HL-60/S4 treated with retinoic acid at 250 ng/mL for 4 days and 3 days (cell line): Measurements from ENCODE around the gene PSAT1.

Experiments
- in situ Hi-C: fragments of 300-500 bp; cut with MboI; formaldehyde crosslinking; loops from 2 replicates; pipeline ENCODE4 v1.7.0; 2022; ENCODE audit warnings: low sequenced_read_pairs

PSAT1 gene

DNA sequence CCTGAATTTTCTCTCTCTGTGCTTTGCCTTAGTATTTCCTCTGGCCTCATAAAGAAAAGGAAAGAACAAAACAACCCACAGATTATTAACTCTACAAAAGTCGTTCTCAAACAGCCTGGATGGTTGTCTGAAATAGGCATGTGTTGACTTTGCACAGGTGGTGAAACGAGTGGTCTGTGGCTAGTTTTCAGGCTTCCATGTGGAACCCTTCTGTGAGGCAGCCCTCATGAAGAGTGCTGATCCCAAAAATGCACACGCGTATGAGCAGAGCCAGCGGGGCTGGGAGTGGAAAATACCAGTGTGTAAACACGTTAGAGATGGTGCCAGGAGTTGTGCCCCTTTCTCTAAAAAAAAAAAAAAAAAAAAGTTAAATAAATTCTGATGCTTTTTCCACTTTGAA is 4.9 kb upstream of the PSAT1 start:
- in situ Hi-C loops, result no loop called here

DNA sequence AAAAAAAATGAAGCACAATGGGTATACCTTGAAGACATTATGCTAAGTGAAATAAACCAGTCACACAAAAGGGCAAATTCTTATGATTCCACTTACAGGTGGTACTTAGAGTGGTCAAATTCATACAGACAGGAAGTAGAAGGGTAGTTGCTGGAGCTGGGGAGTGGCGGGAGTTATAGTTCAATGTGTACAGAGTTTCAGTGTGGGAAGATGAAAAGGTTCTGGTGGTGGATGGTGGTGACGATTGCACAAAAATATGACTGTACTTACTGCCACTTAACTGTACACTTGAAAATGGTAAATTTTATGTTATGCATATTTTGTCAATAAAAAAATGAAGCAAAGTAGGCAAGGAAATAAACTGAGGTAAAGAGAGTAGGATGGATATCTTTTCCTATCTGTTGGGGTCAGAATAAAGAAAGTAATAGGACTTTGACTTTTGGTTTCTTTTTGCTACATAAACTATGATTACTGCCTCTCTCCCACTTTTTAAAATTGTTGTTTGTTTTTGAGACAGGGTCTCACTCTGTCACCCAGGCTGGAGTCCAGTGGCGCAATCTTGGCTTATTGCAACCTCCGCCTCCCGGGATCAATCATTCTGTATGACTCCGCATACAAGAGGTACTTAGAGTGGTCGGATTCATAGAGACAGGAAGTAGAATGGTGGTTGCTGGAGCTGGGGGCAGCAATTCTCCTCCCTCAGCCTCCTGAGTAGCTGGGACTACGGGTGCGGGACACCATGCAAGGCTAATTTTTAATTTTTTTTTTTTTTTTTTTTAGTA is 4.0 kb upstream of the PSAT1 start:
- in situ Hi-C loops, result no loop called here

DNA sequence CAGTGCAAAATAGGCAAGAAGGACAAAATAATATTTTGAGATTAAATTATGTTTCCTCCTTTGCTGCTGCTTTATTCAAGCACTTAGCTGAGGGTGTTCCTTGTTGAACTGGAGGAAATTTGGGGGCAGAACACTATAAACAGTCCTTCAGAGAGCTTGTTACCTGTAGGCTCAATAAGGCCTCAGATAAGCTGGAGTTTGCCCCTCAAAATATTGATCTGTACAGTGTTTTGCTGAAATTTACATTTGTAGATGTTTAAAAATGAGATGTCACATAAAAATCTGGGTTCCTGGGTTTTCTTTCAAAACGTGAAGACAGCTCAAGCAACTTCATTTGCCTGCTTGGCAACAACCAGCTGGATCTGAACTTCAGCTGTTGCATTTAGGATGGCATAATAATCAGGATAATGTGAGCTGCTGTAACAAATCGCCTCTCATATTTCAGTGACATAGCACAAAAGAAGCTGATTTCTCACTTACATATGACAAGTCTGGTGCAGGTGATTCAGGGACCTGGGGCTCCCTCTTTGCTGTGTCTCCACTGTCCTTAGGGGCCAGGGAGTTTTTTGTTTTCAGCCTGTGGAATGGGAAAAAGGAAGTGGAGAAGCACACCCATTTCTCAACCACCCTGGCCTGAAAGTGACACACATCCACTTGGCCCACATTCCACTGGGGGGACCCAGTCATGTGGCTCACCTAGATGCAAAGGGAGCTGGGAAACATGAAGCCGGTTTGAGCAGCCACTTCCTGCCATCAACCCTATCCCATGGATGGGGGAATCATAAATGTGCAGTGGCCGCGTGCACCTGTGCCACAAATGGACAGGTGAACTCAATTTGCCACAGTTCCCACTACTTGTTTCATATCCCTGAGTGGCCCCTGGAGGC is 2.4 kb upstream of the PSAT1 start:
- in situ Hi-C loops, result no loop called here

DNA sequence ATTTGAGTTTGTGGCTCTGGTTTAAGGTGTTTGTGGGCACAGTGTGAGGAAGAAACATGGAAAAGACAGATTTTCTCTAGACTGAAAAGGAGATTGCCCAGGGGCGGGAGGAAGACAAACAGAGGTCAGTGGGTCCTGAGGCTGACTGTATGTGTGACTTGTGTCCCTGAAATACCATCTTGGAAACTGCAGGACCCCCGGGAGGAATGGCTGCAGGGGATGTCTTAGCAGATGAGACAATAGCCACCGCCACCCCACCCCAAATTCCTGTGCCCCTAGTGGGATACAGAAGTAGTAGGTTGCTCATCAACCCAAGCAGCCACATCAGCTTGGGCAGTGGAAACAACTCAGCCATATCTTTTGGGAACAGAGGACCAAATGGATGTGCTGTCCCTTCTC is 1.7 kb upstream of the PSAT1 start:
- in situ Hi-C loops, result no loop called here

DNA sequence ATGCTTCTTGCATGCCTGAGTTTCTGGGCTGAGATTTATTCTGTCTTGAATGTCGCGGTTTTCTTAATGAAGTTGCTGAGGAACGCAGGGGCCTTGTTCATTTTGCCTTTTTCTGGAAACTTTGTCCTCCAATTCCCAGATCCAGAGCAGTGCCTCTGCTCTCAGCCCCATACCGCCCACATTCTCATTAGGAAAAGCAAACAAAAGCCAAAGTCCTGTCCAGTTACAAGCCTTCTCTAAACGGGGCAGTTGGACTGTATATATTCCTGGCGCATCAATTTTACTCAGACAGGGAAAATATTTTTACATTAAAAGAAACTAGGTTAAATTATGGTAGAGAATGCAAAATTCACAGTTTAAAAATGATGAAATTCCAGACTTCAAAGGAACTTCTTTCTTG is 1.2 kb upstream of the PSAT1 start:
- in situ Hi-C loops, result no loop called here

DNA sequence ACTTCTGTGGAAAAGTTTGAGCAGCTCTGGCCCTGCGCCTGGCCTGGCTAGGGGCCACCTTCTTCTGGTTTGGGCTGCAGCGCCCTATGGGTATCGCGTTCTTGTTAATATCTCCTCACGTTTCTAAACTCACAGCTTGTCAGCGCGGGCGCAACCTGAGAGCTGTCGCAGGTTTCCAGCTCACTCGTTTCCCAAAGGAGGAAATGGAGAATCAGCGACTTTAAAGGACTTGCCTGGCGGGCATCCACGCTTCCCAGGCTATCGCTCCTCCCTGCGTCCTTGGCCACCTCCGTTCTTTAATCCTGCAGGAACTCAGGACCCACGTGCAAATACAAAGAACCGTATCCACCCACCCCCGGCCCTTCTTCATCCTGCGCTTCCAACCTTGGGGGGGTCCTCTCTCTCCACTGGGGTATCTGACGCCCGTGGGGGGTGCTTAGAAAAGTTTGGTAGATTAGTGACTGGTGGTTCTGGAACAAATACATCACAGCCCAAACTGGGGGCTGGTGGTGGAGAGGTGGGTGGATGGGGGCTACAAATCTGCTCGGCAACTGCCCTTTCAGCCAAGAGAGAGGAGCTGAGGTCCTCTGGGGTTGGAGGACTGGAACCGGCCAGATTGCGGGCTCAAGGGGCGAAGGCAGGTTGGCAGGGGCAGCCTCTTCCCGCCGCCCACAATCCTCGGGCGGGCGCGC is 578 bp upstream of the PSAT1 start:
- in situ Hi-C loops, result no loop called here

DNA sequence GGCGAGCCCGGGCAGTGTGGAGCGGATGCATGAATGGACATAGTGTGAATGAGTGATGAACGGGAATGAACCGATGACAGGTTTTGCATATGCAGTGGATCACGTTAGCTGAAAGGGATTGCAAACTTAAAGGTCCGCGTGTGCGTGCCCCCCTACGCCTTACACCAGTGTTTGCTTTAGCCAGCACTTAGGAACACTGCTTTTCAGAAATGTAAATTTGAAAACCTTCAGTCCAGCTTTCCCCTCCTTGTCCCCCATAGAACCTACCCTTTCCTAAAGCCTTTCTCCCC is 692 bp downstream of the PSAT1 start:
- in situ Hi-C loops, result no loop called here

DNA sequence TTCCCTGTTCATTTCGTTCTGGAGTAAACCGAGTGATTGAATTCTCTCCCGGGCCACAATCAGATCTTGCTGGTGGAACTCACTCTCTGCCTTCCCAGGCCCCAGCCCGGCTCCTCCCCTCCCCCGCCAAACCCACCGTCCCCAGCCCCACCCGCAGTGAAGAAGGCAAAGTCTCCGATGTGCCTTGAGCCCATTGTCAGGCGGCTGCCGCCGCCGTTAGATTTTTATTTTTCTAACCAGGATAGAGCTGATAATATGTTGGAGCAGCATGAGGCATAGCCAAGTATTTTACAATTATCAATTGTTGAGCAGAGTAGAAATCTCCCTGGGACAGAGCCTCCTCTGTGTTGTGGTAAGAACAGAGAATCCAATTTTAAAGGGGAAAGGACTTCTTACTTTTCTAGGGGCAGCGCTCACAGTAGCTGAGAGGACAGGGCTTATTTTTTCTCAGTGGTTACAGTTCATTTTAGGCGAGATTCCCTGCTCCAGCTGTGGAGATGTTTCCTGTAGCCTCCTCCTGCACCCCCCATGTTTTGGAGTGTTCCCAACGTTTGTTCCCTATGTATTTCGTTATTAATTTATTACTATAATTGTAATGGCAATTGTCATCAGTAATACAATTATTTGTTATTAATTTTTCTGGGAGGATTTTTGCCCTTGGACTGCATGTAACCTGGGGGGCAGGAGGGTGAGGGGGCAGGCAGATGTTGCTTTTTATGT is 1.3 kb downstream of the PSAT1 start:
- in situ Hi-C loops, result no loop called here

DNA sequence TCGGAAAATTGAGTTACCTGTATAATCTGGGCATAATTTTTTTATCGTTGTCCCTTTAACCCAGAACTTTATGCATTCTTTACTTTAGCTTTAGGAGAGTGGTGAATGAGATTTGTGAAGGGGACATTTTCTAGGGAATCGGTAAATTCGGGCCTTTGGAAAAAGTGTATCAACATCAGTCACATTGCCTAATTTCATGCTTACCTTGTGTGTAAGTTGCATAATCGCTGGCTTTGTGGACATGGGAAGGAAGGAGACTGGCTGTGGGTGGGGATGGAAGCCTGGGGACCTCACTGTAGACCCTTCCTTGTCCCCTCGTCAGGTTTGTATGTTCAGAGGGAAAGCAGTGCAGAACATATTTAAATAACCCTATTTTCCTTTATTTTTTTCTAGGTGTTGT is 3.3 kb downstream of the PSAT1 start:
- in situ Hi-C loops, result loop anchor here (25.0 kb wide), 1 partner anchor 112 kb away; no protein-coding TSS in a partner anchor

DNA sequence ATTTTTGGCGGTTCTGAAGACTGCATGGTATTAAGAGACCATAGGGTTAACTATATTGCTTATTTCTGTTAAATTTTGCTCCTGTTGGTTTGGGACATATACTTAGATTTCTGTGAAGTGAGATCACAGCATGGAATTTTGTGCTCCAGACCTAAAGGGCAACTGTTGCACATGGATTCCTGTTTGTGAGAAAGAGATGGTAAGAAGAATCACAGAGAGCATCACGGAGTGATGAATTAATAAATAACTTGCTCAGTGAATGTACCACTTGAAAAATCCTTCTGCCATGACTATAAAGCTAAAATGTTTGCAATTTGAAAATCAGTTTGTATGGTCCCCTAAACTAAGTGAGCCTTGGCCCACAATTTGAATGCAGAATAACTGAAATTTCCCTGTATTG is 4.5 kb downstream of the PSAT1 start:
- in situ Hi-C loops, result loop anchor here (25.0 kb wide), 1 partner anchor 111 kb away; no protein-coding TSS in a partner anchor

DNA sequence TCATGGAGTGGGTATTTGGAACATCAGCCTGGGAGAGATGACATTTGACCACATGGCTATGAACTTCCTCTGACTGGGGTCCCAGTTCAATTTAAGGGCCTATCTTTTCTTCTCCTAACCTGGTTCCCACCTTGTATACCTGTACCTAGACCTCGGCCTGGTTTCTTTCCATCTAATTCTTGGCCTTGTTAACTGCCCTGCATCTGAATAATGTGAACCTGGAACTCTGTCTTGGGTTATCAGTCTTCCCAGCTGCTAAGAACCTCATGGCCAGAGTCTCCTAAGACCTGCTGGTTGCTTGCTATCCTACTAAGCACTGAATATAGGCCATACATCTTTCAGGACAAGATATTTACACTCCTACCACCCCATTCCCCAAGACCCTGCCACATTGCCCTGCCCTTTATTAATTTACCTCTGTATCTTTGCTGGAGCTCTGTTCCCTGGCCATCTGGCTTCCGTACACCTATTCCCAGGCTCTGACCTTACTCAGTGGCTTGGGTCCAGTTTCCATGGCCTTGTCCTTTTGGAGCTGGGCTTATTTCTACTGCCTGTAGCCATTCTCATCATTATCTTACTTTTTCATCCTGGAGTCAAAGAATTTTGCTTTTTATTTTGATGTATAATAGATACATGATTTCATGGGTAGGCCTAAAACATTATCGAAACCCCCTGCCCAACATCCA is 6.6 kb downstream of the PSAT1 start:
- in situ Hi-C loops, result loop anchor here (25.0 kb wide), 1 partner anchor 109 kb away; no protein-coding TSS in a partner anchor

DNA sequence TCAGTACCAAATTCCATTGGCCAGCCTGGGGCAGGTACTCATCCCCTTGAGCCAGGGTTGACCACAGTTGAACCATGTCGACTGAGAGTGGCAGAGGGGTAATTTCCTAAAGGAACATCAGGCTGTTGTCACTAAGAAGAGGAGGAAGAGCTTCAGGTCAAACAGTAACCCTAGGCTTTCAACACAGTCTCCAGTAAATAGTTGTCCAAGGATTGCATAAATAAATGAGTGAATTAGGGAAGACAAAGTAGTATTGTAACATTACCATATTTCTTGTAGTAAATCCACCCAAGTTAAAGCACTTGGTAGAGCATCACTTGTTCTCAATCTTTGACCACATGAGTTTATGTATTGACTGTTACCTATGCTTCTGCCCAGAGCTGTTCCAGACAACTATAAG is 7.4 kb downstream of the PSAT1 start:
- in situ Hi-C loops, result loop anchor here (25.0 kb wide), 1 partner anchor 108 kb away; no protein-coding TSS in a partner anchor

DNA sequence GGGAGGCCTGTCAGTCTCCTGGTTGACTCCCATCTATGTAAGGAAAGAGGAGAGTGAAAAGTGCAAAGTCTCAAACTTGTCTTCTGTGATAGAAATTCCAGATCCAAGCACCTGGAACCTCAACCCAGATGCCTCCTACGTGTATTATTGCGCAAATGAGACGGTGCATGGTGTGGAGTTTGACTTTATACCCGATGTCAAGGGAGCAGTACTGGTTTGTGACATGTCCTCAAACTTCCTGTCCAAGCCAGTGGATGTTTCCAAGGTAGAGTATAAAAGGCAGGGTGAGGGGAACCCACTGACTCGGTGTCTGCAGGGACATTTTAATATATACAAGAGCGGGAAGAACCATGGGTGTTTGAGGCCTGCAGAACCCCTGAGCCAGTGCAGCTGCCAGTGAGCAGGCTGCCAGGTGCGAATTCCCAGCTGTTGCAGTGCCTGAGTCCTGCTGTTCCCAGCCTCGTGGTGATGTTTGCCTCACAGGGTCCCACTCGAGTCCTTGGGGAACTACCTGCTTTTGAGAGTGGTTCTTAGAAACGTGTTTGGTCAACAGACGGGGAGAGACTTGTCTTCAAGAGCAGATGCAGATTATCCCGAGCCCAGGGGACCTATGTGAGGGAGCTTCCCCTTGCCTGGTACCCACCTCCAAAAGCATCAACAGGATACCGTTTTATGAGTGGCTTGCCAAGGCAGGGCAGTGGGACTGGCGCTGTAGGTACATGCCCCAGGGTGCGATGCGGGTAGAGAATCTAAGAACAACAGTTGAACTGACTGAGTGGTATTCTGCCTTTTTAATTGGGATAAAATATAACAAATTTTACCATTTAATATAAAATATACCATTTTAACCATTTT is 9.5 kb downstream of the PSAT1 start:
- in situ Hi-C loops, result loop anchor here (25.0 kb wide), 1 partner anchor 106 kb away; no protein-coding TSS in a partner anchor

DNA sequence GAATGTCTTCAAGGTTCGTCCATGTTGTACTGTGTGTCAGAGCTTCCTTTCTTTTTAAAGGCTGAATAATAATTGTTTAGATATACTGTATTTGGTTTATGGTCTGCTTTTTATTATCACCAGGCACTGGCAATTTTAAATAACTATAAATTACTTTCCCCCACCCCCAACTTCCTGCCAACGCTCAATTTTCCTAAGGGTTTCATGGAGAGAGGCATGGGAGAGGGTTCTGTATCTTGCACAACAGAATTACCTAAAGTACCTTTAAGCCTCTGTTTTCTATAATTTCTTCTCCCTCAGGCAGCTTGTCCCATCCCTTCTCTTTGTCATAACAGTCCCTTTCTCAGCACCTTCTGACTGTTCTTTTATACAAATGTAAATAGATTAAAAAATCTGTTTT is 10.4 kb downstream of the PSAT1 start:
- in situ Hi-C loops, result loop anchor here (25.0 kb wide), 1 partner anchor 105 kb away; no protein-coding TSS in a partner anchor

DNA sequence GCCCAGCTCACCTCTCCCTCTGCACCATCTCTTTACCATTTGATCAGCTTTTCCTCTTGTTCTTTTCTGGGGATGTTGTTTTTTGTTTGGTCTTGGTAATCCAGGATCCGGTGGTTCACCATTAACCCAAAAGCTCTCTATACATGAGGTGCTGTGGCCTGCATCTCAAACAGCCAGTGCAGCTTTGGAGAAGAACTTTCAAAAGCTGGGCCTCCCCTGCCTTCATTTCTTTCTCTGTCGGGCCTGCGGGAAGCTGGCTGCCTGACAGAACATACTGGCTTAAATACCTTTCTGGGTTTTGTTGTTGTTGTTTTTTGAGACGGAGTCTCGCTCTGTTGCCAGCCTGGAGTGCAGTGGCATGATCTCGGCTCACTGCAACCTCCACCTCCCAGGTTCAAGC is 12.1 kb downstream of the PSAT1 start:
- in situ Hi-C loops, result loop anchor here (25.0 kb wide), 1 partner anchor 103 kb away; no protein-coding TSS in a partner anchor

DNA sequence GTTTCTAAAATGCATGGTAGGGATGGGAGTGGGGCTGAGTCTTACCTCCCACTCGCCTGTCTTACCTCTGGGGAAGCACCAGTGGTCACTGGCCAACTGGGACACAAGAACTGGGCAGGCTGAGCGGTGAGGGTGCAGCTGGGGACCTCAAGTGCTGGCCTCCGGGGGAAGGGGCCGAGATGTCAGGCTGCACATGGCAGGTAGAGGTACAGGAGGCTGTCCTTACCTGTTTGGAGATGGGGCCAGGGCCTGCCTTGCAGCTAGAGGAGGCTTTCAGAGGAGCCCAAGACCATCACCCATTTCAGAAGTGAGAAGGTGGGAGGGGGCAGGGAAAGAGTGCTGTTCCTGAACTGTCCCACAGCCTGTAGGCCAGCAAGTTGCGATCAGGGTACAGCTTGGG is 14.2 kb downstream of the PSAT1 start:
- in situ Hi-C loops, result loop anchor here (25.0 kb wide), 1 partner anchor 101 kb away; no protein-coding TSS in a partner anchor

DNA sequence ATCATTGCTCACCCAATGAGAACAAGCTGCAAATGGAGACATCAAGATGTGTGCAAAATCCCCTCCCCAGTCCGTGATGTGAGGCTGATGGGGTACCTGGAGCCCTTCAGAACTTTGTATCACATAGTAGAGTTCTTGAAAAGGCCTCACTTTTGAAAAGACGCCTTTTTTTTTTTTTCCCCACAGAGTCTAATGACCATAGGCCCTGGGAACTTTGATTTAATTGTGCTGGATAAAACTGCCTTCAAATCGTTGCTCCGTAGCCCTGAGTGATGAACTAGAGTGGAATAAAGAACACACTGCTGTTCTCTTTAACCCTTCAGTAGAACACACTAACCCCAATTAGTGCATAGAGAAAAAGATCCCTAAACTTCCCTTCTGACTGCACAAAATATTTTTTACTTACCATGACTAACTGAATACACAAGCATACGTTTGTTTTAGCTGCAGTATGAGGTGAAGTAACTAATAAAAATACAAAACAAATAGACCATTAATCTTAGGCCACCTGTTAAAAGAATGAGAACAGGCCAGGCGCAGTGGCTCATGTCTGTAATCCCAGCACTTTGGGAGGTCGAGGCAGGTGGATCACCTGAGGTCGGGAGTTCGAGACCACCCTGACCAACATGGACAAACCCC is 15.1 kb downstream of the PSAT1 start:
- in situ Hi-C loops, result loop anchor here (25.0 kb wide), 1 partner anchor 100 kb away; no protein-coding TSS in a partner anchor

DNA sequence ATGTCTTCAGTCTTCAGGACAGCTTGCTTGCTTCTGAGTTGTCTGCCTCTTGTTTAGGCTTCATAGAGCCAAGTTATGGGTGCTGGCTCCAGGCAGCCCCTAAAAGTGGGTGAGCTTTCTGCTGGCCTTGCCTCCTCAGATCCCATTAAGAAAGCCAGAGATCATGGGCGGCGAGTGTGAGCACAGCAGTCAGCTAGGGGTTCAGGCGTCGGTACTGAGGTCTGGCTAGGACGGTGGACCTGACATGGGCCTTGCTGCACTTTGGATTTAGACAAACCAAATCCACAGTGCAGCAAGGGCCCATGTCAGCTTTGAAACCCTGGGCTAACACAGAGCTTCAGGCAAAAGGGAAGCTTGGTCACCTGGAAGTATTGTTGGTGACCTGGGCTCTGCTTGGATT is 17.6 kb downstream of the PSAT1 start:
- in situ Hi-C loops, result loop anchor here (25.0 kb wide), 1 partner anchor 98 kb away; no protein-coding TSS in a partner anchor
